Measurements from ENCODE around the gene RASA3. TPM values are rescaled to one million over a fixed set of nuclear protein-coding genes. Genes with fewer than 3 reads are reported as not detected.

RASA3 gene
- total RNA-seq, 4 donors from 2014 or later: 4.4 to 15.6 (median 8.5) TPM

GRCh38 chr13:114167426-114167825 lies 35.0 kb upstream of the RASA3 start:
- WGBS, 2 donors (ENCODE audit: low coverage in 1 of 2): 76 to 79% methylated on average over 5 of the region's 5 CpGs
- Histone ChIP-seq H3K27ac (no peak overlapping the region), H3K4me1 (peaks cover 3 to 17% (median 4%) of the 10 kb centered on the region in 4 donors), H3K9me3 (peaks cover 0 to 2% of the 10 kb centered on the region in 2 donors), H3K4me3 (no peak overlapping the region), H3K27me3 (peaks cover 4% of the 10 kb centered on the region), H3K36me3 (no peaks in the 10 kb centered on the region)
- TF ChIP-seq EP300 (IDR thresholded peaks at IDR 0.05; ENCODE audit: low read depth) (no peak), POLR2AphosphoS5 (IDR thresholded peaks at IDR 0.05) (no peak), POLR2A (IDR thresholded peaks at IDR 0.05) (no peak), CTCF (IDR thresholded peaks at IDR 0.05) (no peak)
- DNase-seq: no peak
- in situ Hi-C loops (cut with MboI; ENCODE audit: low pct_ligation_motif_present in 1 of 4, low pct_unique_long_range_greater_than_20kb in 1 of 4, low sequenced_read_pairs in 3 of 4) (no loop called here), intact Hi-C loops (cut with DNase I; ENCODE audit: low total_unique reads) (no loop called here)

- intact Hi-C loops (cut with DNase I; ENCODE audit: low total_unique reads) (no loop called here), in situ Hi-C loops (cut with MboI; ENCODE audit: low pct_ligation_motif_present in 1 of 4, low pct_unique_long_range_greater_than_20kb in 1 of 4, low sequenced_read_pairs in 3 of 4) (no loop called here)
- peak overlapping the region in 3 of 4 donors; percentile 14 to 47 (median 28) for H3K27ac ChIP-seq
- no peaks in the 10 kb centered on the region for H3K36me3 ChIP-seq
- WGBS, 2 donors (ENCODE audit: low coverage in 1 of 2): 55 to 75% methylated on average over 4 to 20 of the region's 20 CpGs
- TF ChIP-seq CTCF (IDR thresholded peaks at IDR 0.05): no peak
- DNase-seq: no peak
- H3K27me3 ChIP-seq: peaks cover 4% of the 10 kb centered on the region
- no peaks in the 10 kb centered on the region for H3K9me3 ChIP-seq
- H3K4me1 ChIP-seq: peaks cover 6 to 26% (median 11%) of the 10 kb centered on the region in 4 donors
- no peak overlapping the region for H3K4me3 ChIP-seq
Measured at GRCh38 chr13:114166381-114167131, 34.1 kb upstream of the RASA3 start.

- H3K27ac ChIP-seq: no peak overlapping the region
- H3K4me3 ChIP-seq: no peak overlapping the region
- peaks cover 6 to 29% (median 14%) of the 10 kb centered on the region in 4 donors for H3K4me1 ChIP-seq
- in situ Hi-C loops (cut with MboI; ENCODE audit: low pct_ligation_motif_present in 1 of 4, low pct_unique_long_range_greater_than_20kb in 1 of 4, low sequenced_read_pairs in 3 of 4) (no loop called here), intact Hi-C loops (cut with DNase I; ENCODE audit: low total_unique reads) (no loop called here)
- no peak for DNase-seq
- TF ChIP-seq POLR2A (IDR thresholded peaks at IDR 0.05): no peak
- no peak for TF ChIP-seq EP300 (IDR thresholded peaks at IDR 0.05; ENCODE audit: low read depth)
- TF ChIP-seq CTCF (IDR thresholded peaks at IDR 0.05): no peak
- no peaks in the 10 kb centered on the region for H3K36me3 ChIP-seq
- H3K27me3 ChIP-seq: peaks cover 4% of the 10 kb centered on the region
- WGBS, 2 donors (ENCODE audit: low coverage in 1 of 2): 80 to 91% methylated on average over 1 to 26 of the region's 26 CpGs
- no peaks in the 10 kb centered on the region for H3K9me3 ChIP-seq
Measured at GRCh38 chr13:114164681-114165429, 32.4 kb upstream of the RASA3 start.

GRCh38 chr13:114164053-114164452 lies 31.6 kb upstream of the RASA3 start:
- WGBS, 2 donors (ENCODE audit: low coverage in 1 of 2): 82 to 94% methylated on average over 3 to 14 of the region's 14 CpGs
- H3K9me3 ChIP-seq: no peaks in the 10 kb centered on the region
- no peaks in the 10 kb centered on the region for H3K36me3 ChIP-seq
- no peak for DNase-seq
- intact Hi-C loops (cut with DNase I; ENCODE audit: low total_unique reads) (no loop called here), in situ Hi-C loops (cut with MboI; ENCODE audit: low pct_ligation_motif_present in 1 of 4, low pct_unique_long_range_greater_than_20kb in 1 of 4, low sequenced_read_pairs in 3 of 4) (no loop called here)
- H3K27me3 ChIP-seq: peaks cover 4% of the 10 kb centered on the region
- H3K4me1 ChIP-seq: peaks cover 6 to 29% (median 14%) of the 10 kb centered on the region in 4 donors
- H3K27ac ChIP-seq: no peak overlapping the region
- TF ChIP-seq CTCF (IDR thresholded peaks at IDR 0.05) (no peak), POLR2A (IDR thresholded peaks at IDR 0.05) (no peak), EP300 (IDR thresholded peaks at IDR 0.05; ENCODE audit: low read depth) (no peak), POLR2AphosphoS5 (IDR thresholded peaks at IDR 0.05) (no peak)
- no peak overlapping the region for H3K4me3 ChIP-seq

Data from transverse colon (tissue), 4 donors.